ENCODE results near the gene JADE2.

- TF ChIP-seq ZNF274 (IDR thresholded peaks at IDR 0.05; ENCODE audit: low read depth, low read length) (no peak), SUZ12 (IDR thresholded peaks at IDR 0.05; ENCODE audit: extremely low read depth, insufficient read depth, insufficient read length) (no peak)
Observed at GRCh38 chr5:134540747-134541733, 15.6 kb downstream of the JADE2 start.
